ENCODE data around the gene RHOB. TPM values are rescaled to one million over a fixed set of nuclear protein-coding genes. Genes with fewer than 3 reads are reported as not detected.
"Not testable (repeated sequence)": the region's sequence is repeated elsewhere in the genome, so short reads cannot be mapped to it uniquely, and the experiment has no call there.

RHOB gene
- total RNA-seq, 1 donor from 2014 or later, result 926 TPM

DNA sequence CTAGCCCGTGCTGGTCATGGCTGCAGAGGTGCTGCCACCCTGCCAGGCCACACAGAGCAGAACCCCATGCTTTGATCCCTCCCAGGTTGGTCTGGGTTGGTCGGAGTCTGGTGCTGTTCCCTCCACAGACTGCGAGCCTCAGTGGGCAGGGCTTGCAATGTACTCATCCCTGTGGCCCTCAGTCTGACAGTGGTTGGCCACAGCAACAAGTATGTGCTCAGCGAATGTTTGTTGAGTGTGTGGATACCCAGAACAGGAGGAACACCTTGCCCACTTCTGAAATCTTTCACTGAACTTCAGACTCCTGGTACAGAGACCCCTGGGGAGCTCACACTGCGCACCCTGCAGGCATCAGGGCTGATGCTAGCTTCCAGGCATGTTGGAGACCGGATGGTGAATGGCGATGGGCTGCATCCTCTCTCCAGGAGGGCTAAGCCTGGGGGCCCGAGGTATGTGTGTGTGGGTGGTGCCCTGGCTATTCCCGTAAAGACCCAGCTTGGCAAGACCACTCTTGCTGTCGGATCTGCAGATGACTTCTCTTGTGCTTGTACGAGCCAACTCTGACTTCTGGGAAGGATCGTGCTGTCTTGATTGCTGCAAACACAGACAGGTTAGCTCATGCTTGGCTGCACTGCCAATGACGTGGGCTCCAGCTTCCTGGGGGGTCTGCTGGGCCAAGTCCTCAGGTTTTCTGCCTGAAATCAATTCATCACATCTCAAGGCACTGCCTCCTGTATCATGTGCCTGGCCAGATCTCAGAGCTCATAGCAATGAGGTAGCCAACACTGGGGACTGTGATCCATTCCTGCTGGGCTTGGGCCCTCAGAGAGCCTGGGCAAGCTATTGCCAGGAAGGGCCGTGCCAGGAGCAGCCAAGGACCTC, 43.7 kb downstream of the RHOB start:
- DNase-seq (ENCODE audit: low read depth, low spot score), result no peak

DNA sequence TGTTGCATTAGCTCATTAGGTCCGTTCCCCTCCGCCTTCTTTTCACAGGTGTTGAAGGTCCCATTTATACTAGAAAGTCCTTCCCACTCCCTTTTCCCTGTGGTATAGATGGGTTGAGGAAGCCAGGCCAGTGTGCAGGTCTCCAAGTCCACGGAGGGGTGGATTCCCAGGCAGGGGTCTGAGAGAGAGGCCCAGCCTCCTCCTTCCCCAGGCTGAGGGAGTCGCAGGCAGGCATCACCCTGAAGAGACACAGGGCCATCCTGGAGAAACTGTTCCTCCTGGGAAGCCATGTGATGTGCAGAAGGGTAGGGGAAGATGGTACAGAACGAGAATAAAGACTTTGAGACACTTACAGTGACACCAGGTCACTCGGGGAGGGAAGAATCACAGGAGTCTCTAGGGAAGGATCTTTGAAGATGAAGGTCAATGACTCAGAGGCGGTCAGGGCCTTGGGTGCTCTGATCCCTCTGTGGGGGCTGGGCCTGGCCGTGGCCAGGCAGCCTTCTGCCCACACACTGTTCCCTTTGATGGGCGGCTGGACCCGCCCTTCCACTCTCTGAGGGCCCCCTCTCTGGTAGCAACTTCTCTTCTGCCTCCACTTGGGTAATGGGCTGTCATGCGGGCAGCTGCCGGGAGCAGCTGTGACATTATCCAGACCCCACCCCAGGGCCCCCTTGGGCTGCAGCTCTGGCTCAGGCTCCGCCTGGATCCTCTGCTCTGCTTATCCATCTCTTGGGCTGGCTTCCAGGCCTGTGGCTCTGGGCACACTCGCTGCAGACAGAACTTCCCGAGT, 45.1 kb downstream of the RHOB start:
- no peak for DNase-seq (ENCODE audit: low read depth, low spot score)

DNA sequence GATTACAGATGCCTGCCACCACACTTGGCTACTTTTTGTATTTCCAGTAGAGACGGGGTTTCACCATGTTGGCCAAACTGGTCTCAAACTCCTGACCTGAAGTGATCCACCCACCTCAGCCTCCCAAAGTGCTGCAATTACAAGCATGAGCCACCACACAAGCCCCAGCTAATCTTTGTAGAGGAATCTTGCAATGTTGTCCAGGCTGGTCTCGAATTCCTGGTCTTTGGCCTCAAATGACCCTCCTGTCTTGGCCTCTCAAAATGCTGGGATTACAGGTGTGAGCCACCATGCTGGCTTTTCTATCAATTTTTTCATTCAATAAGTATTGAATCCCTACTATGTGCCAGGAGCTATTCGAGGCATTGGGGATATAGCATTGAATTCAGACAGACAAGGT, 46.2 kb downstream of the RHOB start:
- not testable (repeated sequence) for DNase-seq (ENCODE audit: low read depth, low spot score)

DNA sequence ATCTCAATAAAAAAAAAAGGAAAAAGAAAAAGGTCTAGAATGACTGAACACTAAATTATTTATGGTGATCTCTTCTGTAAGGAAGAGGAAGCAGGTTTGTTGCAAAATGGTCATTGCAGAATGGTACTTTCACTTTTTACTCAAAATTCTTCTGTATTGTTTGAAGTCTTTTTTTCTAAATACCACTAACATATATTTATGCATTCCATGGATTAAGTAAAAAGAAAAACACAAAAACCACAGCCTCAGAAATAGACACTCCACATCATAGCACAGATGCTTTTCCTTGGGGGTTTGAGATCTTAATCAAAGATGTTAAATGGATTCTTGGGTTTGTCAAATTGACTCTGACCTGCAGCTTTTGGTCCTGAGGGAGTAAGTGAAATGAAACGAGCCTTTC, 47.4 kb downstream of the RHOB start:
- DNase-seq (ENCODE audit: low read depth, low spot score), result no peak

GRCh38 chr2:20496076-20496872, 49.4 kb downstream of the RHOB start:
- DNase-seq (ENCODE audit: low read depth, low spot score), result no peak

- DNase-seq (ENCODE audit: low read depth, low spot score), result no peak
Observed at GRCh38 chr2:20496942-20497341, 50.1 kb downstream of the RHOB start.

Other genes with a start within 250 kb of the RHOB start
- gene SDC1, start 221.9 kb upstream of the RHOB start, total RNA-seq, result 2.3 and 18.3 TPM in 2 replicates
- 47.5 and 55.4 TPM in 2 replicates for gene PUM2, start 96.2 kb upstream of the RHOB start, total RNA-seq
- gene HS1BP3, start 204.0 kb downstream of the RHOB start, total RNA-seq, result 22.2 and 25.1 TPM in 2 replicates
- 11.1 and 42.0 TPM in 2 replicates for gene GDF7, start 220.1 kb downstream of the RHOB start, total RNA-seq

All from pulmonary artery endothelial cell (primary cell).